ENCODE results near the gene PKNOX2.

PKNOX2 gene

DNA sequence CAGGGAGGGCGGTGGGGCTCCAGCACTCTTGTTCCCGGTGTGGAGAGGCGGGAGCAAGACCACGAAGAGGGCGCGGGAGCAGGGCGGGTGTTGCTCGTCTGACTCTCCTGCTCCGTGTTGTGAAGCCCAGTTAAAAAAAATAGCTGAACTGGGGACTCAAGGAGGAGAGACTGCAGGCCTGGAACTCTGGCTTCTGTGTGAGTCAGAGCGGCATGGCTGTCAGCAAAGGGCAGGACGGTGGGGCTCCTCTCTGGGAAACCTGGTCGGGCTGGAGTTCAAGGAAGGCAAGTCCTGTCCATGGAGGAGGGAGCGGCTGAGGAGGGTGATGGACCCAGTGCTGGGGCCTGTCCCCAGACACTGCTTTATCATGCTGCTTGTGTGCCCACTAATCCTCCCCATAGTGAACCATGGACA is 179.2 kb downstream of the PKNOX2 start:
- no peak for FAIRE-seq

GRCh38 chr11:125344846-125345420 is 180.4 kb downstream of the PKNOX2 start:
- no peak for FAIRE-seq

- no peak for FAIRE-seq
These were observed 181.0 kb downstream of the PKNOX2 start for GRCh38 chr11:125345421-125346178.

DNA sequence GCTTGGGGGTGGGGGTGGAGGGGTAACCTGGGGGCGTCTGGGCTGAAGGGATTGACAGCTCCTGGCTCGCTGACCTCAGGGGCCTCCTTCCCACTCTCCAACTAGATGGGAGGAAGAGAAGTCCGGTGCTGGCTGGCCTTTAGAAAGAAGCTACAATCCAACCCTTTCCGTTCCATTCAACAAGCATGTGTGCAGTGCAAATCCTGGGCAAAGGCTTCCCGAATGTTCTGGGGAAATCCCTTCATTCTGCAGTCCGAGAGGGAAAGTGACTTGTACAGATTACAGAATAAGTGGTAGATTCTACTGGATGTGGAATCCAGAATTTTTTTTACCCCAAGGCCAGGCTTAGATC is 181.6 kb downstream of the PKNOX2 start:
- no peak for FAIRE-seq

- FAIRE-seq = no peak
These were observed 182.2 kb downstream of the PKNOX2 start for GRCh38 chr11:125346565-125347260.

GRCh38 chr11:125347261-125347585 is 182.7 kb downstream of the PKNOX2 start:
- FAIRE-seq = no peak

DNA sequence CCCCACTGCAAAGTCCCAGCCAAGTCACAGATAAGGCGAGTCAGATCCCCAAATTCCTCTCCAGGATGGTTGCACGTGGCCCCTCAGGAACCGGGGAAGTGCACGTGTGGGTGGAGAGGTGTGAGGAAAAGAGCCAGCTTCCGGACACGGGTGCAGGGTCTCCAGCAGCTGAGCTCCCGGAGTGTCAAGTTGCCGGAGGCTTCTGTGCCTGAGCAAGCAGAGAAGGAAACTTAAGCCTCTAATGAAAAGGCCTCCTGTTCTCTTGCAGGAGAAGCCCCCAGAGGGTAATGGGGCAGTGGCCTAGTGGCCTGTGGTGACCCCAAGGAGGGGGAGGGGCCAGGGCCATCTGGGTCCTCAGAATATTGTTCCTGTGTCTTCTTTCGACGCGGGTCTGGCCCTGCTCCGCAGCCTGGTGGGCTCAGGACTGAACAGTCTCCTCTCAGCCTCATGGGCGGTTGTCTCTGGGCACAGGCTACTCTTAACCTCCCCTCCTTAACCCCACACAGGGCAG is 183.6 kb downstream of the PKNOX2 start:
- FAIRE-seq = no peak

GRCh38 chr11:125348674-125349309 is 184.2 kb downstream of the PKNOX2 start:
- FAIRE-seq = no peak

- FAIRE-seq = no peak
These were observed 185.9 kb downstream of the PKNOX2 start for GRCh38 chr11:125350206-125351032.

GRCh38 chr11:125351033-125351867 is 186.7 kb downstream of the PKNOX2 start:
- no peak for FAIRE-seq

- no peak for FAIRE-seq
These were observed 187.3 kb downstream of the PKNOX2 start for GRCh38 chr11:125351868-125352250.

- no peak for FAIRE-seq
These were observed 192.2 kb downstream of the PKNOX2 start for GRCh38 chr11:125356797-125357196.

- FAIRE-seq = no peak
These were observed 193.0 kb downstream of the PKNOX2 start for GRCh38 chr11:125357551-125357950.

DNA sequence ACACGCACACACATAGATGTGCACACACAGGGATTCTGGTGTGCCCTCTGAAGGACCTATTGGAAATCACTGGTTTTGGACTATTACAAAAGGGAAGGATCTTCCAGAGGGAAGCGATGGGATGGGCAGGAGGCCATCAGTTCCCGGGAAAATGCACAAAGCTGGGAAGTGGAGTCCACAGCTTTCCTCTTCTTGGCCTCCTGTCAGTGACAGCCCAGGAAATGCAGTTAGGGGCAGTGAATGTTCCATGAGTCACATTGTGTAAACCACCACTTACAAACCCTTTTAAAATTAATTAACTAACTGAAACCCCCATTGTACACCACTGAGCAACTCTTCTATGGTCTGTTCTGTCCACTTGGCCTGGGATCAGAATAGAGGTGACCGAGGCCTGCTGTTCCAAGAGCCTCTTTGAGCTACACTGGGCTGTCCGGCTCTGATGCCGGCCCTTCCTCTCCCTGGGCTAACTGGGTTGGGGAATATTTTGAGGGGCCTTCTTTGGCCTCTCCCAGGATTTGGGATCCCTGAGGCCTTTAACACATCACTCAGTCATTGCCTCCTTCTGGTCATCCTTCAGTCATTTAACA is 193.8 kb downstream of the PKNOX2 start:
- FAIRE-seq = no peak

DNA sequence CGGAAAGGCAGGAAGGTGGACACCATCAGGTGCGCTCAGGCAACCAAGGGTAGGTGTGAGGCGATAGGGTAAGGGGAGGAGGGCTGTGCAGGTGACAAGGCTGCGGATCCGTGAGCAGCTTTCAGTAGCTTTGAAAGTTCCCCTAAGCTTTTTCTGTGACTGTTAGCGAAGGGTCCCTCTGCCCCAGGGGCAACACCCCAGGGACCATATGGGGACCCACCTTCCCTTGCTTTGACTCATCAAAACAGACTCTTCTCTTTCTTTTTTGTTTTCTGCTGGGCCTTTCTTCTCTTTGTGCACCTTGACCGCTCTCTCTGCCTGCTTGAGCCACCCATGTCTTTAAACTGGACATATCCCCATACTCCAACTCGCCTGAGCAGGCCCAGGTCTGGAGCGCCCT is 194.6 kb downstream of the PKNOX2 start:
- no peak for FAIRE-seq

- FAIRE-seq = no peak
These were observed 195.5 kb downstream of the PKNOX2 start for GRCh38 chr11:125360066-125360465.

DNA sequence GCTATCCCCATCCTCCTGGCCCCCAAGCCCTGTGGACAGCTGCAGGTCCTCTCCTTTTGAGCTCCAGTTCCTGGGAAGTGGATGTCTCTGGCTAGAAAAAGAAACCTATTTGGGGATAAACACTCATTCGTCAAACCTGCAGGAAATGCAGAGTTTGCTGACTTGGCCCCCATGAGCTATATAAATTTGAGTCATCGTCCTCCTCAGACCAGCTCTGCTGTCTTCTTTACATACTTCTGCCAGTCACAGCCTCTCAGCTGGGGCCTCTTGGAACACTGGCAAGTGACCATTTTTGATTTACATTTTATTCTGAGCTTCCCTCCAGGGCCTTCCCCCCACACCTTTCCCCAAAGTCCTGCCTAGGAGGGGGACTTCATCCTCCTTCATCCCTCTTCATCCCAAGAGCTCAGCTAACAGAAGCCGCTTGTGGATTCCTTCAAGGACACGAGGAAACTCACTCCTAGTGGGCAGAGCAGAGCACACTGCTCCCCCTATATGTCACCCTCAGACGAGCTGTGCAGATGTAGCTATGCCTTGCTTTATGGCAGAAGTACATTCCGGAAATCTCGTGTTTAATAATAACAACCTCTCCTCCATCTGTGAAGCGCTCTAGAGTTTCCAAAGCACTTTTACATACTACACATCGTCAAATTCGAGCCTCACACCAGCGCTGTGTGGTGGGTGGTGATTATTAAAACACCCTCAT is 199.7 kb downstream of the PKNOX2 start:
- FAIRE-seq = no peak

- FAIRE-seq = no peak
These were observed 200.8 kb downstream of the PKNOX2 start for GRCh38 chr11:125365196-125365931.

DNA sequence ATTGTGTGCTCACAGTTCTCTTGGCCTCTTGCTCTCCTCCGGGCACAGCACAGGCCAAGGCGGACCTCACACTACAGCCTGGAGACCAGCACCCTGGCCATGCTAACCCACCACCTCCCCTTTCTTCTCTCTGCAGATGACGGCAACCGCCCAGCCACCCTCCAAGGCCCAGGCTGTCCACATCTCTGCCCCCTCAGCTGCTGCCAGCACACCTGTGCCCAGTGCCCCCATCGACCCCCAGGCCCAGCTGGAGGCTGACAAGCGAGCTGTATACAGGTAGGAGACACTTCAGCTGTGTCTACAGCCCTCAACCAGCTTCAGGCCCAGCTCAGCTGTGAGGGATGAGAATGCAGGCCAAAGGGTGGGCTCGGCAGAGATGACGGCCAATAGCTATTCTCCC is 203.2 kb downstream of the PKNOX2 start:
- no peak for FAIRE-seq

GRCh38 chr11:125368757-125369156 is 204.2 kb downstream of the PKNOX2 start:
- FAIRE-seq = no peak
